ENCODE data around the gene GPR83. TPM values are rescaled to one million over a fixed set of nuclear protein-coding genes. Genes with fewer than 3 reads are reported as not detected.

The GPR83 gene
- total RNA-seq, 4 donors from 2014 or later = 0.09 to 0.49 (median 0.36) TPM; not detected in 1

- H3K27ac ChIP-seq = no peak overlapping the region
- intact Hi-C loops (cut with DNase I; ENCODE audit: low total_unique reads) = no loop called here
- H3K9me3 ChIP-seq = no peaks in the 10 kb centered on the region
- no peak for DNase-seq
- no peaks in the 10 kb centered on the region for H3K36me3 ChIP-seq
- in situ Hi-C loops (cut with MboI; ENCODE audit: low sequenced_read_pairs in 4 of 4) = no loop called here
- TF ChIP-seq, protein P1, sequence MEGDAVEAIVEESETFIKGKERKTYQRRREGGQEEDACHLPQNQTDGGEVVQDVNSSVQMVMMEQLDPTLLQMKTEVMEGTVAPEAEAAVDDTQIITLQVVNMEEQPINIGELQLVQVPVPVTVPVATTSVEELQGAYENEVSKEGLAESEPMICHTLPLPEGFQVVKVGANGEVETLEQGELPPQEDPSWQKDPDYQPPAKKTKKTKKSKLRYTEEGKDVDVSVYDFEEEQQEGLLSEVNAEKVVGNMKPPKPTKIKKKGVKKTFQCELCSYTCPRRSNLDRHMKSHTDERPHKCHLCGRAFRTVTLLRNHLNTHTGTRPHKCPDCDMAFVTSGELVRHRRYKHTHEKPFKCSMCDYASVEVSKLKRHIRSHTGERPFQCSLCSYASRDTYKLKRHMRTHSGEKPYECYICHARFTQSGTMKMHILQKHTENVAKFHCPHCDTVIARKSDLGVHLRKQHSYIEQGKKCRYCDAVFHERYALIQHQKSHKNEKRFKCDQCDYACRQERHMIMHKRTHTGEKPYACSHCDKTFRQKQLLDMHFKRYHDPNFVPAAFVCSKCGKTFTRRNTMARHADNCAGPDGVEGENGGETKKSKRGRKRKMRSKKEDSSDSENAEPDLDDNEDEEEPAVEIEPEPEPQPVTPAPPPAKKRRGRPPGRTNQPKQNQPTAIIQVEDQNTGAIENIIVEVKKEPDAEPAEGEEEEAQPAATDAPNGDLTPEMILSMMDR (IDR thresholded peaks at IDR 0.05 in 4 of 5, conservative IDR thresholded peaks at IDR 0.05 in 1 of 5) = no peak
- no peak for TF ChIP-seq POLR2A (IDR thresholded peaks at IDR 0.05)
- ATAC-seq = no peak
- no peaks in the 10 kb centered on the region for H3K4me1 ChIP-seq
- H3K27me3 ChIP-seq = no peaks in the 10 kb centered on the region
- H3K4me3 ChIP-seq = no peak overlapping the region
Measured at GRCh38 chr11:94343495-94343894, 57.7 kb downstream of the GPR83 start.

DNA sequence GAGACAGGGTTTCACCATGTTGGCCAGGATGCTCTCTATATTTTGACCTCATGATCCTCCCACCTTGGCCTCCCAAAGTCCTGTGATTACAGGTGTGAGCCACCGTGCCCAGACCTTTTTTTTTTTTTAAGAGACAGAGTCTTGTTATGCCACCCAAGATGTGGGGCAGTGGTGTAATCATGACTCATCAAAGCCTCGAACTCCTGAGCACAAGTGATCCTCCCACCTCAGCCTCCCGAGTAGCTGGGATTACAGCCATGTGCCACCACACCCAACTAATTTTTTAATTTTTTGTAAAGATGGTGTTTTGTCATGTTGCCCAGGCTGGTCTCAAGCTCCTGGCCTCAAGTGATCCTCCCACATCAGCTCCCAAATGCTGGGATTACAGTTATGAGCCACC is 59.0 kb downstream of the GPR83 start:
- no peak overlapping the region for H3K4me3 ChIP-seq
- no peaks in the 10 kb centered on the region for H3K36me3 ChIP-seq
- H3K9me3 ChIP-seq = no peaks in the 10 kb centered on the region
- DNase-seq (no peak), ATAC-seq (no peak)
- no peak overlapping the region for H3K27ac ChIP-seq
- no peaks in the 10 kb centered on the region for H3K4me1 ChIP-seq
- no peaks in the 10 kb centered on the region for H3K27me3 ChIP-seq
- intact Hi-C loops (cut with DNase I; ENCODE audit: low total_unique reads) = no loop called here
- no peak for TF ChIP-seq POLR2A (IDR thresholded peaks at IDR 0.05)
- TF ChIP-seq, protein P1 (IDR thresholded peaks at IDR 0.05 in 4 of 5, conservative IDR thresholded peaks at IDR 0.05 in 1 of 5) = no peak
- in situ Hi-C loops (cut with MboI; ENCODE audit: low sequenced_read_pairs in 4 of 4) = no loop called here

GRCh38 chr11:94338651-94339050 is 62.6 kb downstream of the GPR83 start:
- in situ Hi-C loops (cut with MboI; ENCODE audit: low sequenced_read_pairs in 4 of 4) = no loop called here
- no peak for ATAC-seq
- TF ChIP-seq, protein P1 (IDR thresholded peaks at IDR 0.05 in 4 of 5, conservative IDR thresholded peaks at IDR 0.05 in 1 of 5) = no peak
- TF ChIP-seq POLR2A (IDR thresholded peaks at IDR 0.05) = no peak
- H3K4me1 ChIP-seq = no peaks in the 10 kb centered on the region
- no peak for DNase-seq
- H3K27ac ChIP-seq = no peak overlapping the region
- no peaks in the 10 kb centered on the region for H3K9me3 ChIP-seq
- no peaks in the 10 kb centered on the region for H3K27me3 ChIP-seq
- no peaks in the 10 kb centered on the region for H3K36me3 ChIP-seq
- intact Hi-C loops (cut with DNase I; ENCODE audit: low total_unique reads) = no loop called here
- H3K4me3 ChIP-seq = no peak overlapping the region

GRCh38 chr11:94336033-94336432 is 65.2 kb downstream of the GPR83 start:
- in situ Hi-C loops (cut with MboI; ENCODE audit: low sequenced_read_pairs in 4 of 4) (no loop called here), intact Hi-C loops (cut with DNase I; ENCODE audit: low total_unique reads) (no loop called here)
- DNase-seq (no peak), ATAC-seq (no peak)
- Histone ChIP-seq H3K36me3 (no peaks in the 10 kb centered on the region), H3K4me3 (no peak overlapping the region), H3K4me1 (no peaks in the 10 kb centered on the region), H3K27ac (no peak overlapping the region), H3K27me3 (no peaks in the 10 kb centered on the region), H3K9me3 (no peaks in the 10 kb centered on the region)
- TF ChIP-seq, protein P1 (IDR thresholded peaks at IDR 0.05 in 4 of 5, conservative IDR thresholded peaks at IDR 0.05 in 1 of 5) = no peak
- TF ChIP-seq POLR2A (IDR thresholded peaks at IDR 0.05) = no peak

GRCh38 chr11:94332814-94333213 is 68.4 kb downstream of the GPR83 start:
- Histone ChIP-seq H3K27ac (no peak overlapping the region), H3K9me3 (no peaks in the 10 kb centered on the region), H3K36me3 (no peaks in the 10 kb centered on the region), H3K4me1 (no peaks in the 10 kb centered on the region), H3K27me3 (no peaks in the 10 kb centered on the region), H3K4me3 (no peak overlapping the region)
- ATAC-seq (no peak), DNase-seq (no peak)
- no peak for TF ChIP-seq POLR2A (IDR thresholded peaks at IDR 0.05)
- TF ChIP-seq, protein P1 (IDR thresholded peaks at IDR 0.05 in 4 of 5, conservative IDR thresholded peaks at IDR 0.05 in 1 of 5) = no peak
- in situ Hi-C loops (cut with MboI; ENCODE audit: low sequenced_read_pairs in 4 of 4) (no loop called here), intact Hi-C loops (cut with DNase I; ENCODE audit: low total_unique reads) (no loop called here)

Measured in gastrocnemius medialis (tissue), 4 donors.